GM18519 (cell line): ENCODE measurements around the gene POLR2I.

Experiments used
- ATAC-seq: cut with Tn5 transposase; IDR thresholded peaks from one replicate; pipeline ENCODE4 v1.9.1; 2021; ENCODE audit warnings: mild to moderate bottlenecking, moderate library complexity; ENCODE audit not compliant: unreplicated experiment, low FRiP score

Gene POLR2I

GRCh38 chr19:36103842-36104552 lies 10.7 kb downstream of the POLR2I start:
- ATAC-seq = no peak

GRCh38 chr19:36103040-36103626 lies 11.5 kb downstream of the POLR2I start:
- no peak for ATAC-seq

- ATAC-seq = no peak
These were observed 12.9 kb downstream of the POLR2I start for GRCh38 chr19:36101550-36102327.

GRCh38 chr19:36100476-36100875 lies 14.2 kb downstream of the POLR2I start:
- ATAC-seq = no peak

- no peak for ATAC-seq
These were observed 15.4 kb downstream of the POLR2I start for GRCh38 chr19:36099166-36099785.

- ATAC-seq = no peak
These were observed 17.6 kb downstream of the POLR2I start for GRCh38 chr19:36097036-36097435.

- no peak for ATAC-seq
These were observed 21.0 kb downstream of the POLR2I start for GRCh38 chr19:36093687-36094086.

- no peak for ATAC-seq
These were observed 21.5 kb downstream of the POLR2I start for GRCh38 chr19:36093146-36093662.

- ATAC-seq = no peak
These were observed 22.1 kb downstream of the POLR2I start for GRCh38 chr19:36092566-36092965.

GRCh38 chr19:36090910-36091695 lies 23.6 kb downstream of the POLR2I start:
- ATAC-seq = no peak

- ATAC-seq = no peak
These were observed 24.8 kb downstream of the POLR2I start for GRCh38 chr19:36089847-36090246.

- ATAC-seq = no peak
These were observed 28.3 kb downstream of the POLR2I start for GRCh38 chr19:36086326-36086725.

GRCh38 chr19:36084231-36085009 lies 30.3 kb downstream of the POLR2I start:
- ATAC-seq = no peak

GRCh38 chr19:36082916-36083315 lies 31.8 kb downstream of the POLR2I start:
- no peak for ATAC-seq

GRCh38 chr19:36081894-36082293 lies 32.8 kb downstream of the POLR2I start:
- ATAC-seq = no peak

- ATAC-seq = no peak
These were observed 33.3 kb downstream of the POLR2I start for GRCh38 chr19:36081385-36081784.

- ATAC-seq = no peak
These were observed 35.2 kb downstream of the POLR2I start for GRCh38 chr19:36079389-36079945.

- ATAC-seq = no peak
These were observed 41.4 kb downstream of the POLR2I start for GRCh38 chr19:36073121-36073876.
